IPS-15b (cell line): ENCODE measurements around the gene ZNF212.
"Not testable (repeated sequence)": the region's sequence is repeated elsewhere in the genome, so short reads cannot be mapped to it uniquely, and the experiment has no call there.

Source experiments
- H3K27me3 ChIP-seq: one replicate; pipeline ENCODE4 v1.6.1; 2013; ENCODE audit warnings: low read length; ENCODE audit not compliant: control insufficient read depth, insufficient read depth
- H3K36me3 ChIP-seq: one replicate; pipeline ENCODE4 v1.6.1; 2013; ENCODE audit warnings: low read length; ENCODE audit not compliant: control insufficient read depth, insufficient read depth
- H3K4me1 ChIP-seq: one replicate; pipeline ENCODE4 v1.6.1; 2013; ENCODE audit warnings: mild to moderate bottlenecking, low read length; ENCODE audit not compliant: control insufficient read depth, insufficient read depth
- H3K4me3 ChIP-seq: one replicate; pipeline ENCODE4 v1.5.1; 2013; ENCODE audit warnings: low read depth, low read length
- H3K9ac ChIP-seq: one replicate; pipeline ENCODE4 v1.6.1; 2013; ENCODE audit warnings: low read depth, mild to moderate bottlenecking, low read length
- H3K9me3 ChIP-seq: one replicate; pipeline ENCODE4 v1.6.1; 2013; ENCODE audit warnings: mild to moderate bottlenecking, low read length; ENCODE audit not compliant: control insufficient read depth, insufficient read depth

The ZNF212 gene

DNA sequence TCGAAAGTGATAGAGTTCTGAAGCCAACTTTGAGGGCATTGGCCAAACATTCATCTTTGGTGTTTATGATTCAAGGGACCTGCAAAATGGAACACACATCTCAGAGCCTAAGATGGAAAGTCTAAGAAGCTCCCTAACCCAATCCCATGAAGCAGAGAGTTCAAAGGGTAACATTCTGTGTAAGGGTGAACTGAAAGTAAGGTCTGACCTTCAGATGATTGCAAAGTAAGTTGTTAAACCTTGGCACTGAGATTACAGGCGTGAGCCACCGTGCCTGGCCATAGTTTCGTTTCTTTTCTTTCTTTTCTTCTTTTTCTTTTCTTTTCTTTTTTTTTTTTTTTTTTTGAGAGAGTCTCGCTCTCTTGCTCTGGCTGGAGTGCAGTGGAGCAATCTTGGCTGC is 2.2 kb downstream of the ZNF212 start:
- Histone ChIP-seq H3K27me3 (peaks cover 11% of the 10 kb centered on the region), H3K4me3 (no peak overlapping the region), H3K9ac (no peak overlapping the region), H3K36me3 (no peaks in the 10 kb centered on the region), H3K4me1 (peaks cover 5% of the 10 kb centered on the region), H3K9me3 (no peaks in the 10 kb centered on the region)

DNA sequence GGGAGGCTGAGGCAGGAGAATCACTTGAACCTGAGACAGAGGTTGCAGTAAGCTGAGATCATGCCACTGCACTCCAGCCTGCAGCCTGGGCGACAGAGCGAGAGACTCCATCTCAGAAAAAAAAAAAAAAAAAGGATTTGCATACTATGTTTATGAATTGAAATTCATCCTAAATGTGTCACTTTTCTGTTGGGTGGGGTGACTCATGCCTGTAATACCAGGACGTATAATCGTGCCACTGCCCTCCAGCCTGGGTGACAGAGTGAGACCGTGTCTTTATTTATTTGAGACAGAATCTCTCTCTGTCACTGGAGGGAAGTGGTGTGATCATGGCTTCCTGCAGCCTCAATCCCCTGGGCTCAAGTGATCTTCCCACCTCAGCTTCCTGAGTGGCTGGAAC is 5.8 kb downstream of the ZNF212 start:
- Histone ChIP-seq H3K36me3 (no peaks in the 10 kb centered on the region), H3K4me1 (peaks cover 5% of the 10 kb centered on the region), H3K27me3 (no peaks in the 10 kb centered on the region), H3K9me3 (no peaks in the 10 kb centered on the region), H3K9ac (no peak overlapping the region), H3K4me3 (no peak overlapping the region)

DNA sequence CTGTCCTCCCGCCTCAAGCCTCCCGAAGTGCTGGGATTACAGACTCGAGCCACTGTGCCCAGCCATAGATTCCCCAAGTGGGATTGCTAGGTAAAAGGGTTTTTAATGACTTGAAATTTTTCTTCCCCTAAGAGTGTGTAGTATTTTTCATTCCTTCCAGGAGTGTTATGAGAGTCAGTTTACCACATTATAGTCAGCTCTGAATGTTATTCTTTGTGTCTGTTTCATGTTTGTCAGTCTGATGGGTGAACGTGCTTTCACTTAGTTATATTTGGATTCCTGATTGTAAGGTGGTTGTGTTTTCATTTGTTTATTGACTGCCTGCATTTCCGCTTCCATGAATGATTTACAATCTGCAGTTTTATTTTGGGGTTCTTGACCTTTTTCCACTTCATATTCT is 6.3 kb downstream of the ZNF212 start:
- peaks cover 2% of the 10 kb centered on the region for H3K36me3 ChIP-seq
- H3K4me3 ChIP-seq, result no peak overlapping the region
- no peaks in the 10 kb centered on the region for H3K27me3 ChIP-seq
- no peak overlapping the region for H3K9ac ChIP-seq
- H3K9me3 ChIP-seq, result no peaks in the 10 kb centered on the region
- H3K4me1 ChIP-seq, result peaks cover 2% of the 10 kb centered on the region

DNA sequence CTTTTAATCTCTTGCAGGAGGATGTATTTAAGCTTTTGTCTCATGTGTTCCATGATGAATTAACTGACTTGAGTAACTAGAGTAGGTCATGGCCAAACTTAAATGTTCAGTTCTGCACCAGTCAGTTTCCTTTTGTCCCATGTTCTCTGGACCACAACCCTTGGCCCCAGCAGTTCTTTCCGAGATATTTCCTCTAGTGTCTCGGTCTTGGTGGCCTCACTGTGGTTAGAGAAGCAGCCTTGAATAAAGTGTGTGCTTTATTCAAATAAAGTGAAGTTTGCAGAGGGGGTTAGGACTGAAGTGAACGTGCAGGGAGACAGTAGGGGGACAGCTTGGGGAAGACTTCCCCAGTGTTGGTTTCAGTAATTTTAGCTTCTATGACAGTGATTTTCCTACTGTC is 9.3 kb downstream of the ZNF212 start:
- Histone ChIP-seq H3K4me3 (no peak overlapping the region), H3K9me3 (no peaks in the 10 kb centered on the region), H3K9ac (no peak overlapping the region), H3K27me3 (no peaks in the 10 kb centered on the region), H3K36me3 (peaks cover 12% of the 10 kb centered on the region), H3K4me1 (no peaks in the 10 kb centered on the region)

DNA sequence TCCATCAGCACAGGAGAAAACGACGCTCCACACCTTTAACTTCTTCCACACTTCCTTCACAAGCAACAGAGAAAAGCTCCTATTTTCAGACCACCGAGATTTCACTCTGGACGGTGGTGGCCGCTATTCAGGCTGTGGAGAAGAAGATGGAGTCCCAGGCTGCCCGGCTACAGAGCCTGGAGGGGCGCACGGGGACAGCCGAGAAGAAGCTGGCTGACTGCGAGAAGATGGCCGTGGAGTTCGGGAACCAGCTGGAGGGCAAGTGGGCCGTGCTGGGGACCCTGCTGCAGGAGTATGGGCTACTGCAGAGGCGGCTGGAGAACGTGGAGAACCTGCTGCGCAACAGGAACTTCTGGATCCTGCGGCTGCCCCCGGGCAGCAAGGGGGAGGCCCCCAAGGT is 10.7 kb downstream of the ZNF212 start:
- peaks cover 20% of the 10 kb centered on the region for H3K36me3 ChIP-seq
- H3K9me3 ChIP-seq, result not testable (repeated sequence)

DNA sequence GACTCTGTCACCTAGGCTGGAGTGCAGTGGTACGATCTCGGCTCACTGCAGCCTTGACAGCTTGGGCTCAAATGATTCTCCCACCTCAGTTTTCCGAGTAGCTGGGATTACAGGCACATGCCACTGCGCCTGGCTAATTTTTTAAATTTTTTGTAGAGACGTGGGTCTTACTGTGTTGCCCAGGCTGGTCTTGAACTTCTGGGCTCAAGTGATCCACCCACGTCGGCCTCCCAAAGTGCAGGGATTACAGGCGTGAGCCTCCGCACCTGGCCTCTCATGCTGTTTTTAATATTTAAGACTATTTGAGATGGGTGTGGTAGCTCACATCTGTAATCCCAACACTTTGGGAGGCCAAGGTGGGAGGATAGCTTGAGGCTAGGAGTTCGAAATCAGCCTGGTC is 12.1 kb downstream of the ZNF212 start:
- H3K27me3 ChIP-seq, H3K9me3 ChIP-seq, H3K4me1 ChIP-seq, H3K4me3 ChIP-seq, H3K9ac ChIP-seq: not testable (repeated sequence)
- H3K36me3 ChIP-seq, result peaks cover 25% of the 10 kb centered on the region

More for the DNA sequence above, 10.7 kb downstream of the ZNF212 start:
- H3K4me3 ChIP-seq, H3K9ac ChIP-seq, H3K27me3 ChIP-seq, H3K4me1 ChIP-seq: not testable (repeated sequence)

DNA sequence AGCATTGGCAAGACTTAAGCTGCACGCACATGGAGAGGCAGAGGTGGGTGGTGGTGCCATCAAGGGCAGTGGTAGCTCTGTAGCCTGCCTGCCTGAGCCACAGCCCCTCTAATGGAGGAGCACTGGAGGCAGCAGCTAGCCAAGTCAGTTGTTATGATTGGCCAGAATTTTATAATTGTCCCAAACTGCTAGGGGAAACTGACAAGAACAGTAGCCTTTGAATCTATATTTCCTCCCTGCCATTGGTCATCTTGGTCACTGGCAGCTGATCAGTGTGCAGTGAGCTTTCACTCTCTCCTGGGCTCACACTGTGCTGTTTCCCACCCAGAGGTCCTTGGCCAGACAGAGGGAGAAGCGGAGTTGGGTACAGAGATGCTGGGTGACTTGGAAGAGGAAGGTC is 12.9 kb downstream of the ZNF212 start:
- H3K27me3 ChIP-seq, result no peaks in the 10 kb centered on the region
- no peak overlapping the region for H3K9ac ChIP-seq
- peaks cover 25% of the 10 kb centered on the region for H3K36me3 ChIP-seq
- H3K4me1 ChIP-seq, result no peaks in the 10 kb centered on the region
- H3K4me3 ChIP-seq, result no peak overlapping the region
- no peaks in the 10 kb centered on the region for H3K9me3 ChIP-seq

DNA sequence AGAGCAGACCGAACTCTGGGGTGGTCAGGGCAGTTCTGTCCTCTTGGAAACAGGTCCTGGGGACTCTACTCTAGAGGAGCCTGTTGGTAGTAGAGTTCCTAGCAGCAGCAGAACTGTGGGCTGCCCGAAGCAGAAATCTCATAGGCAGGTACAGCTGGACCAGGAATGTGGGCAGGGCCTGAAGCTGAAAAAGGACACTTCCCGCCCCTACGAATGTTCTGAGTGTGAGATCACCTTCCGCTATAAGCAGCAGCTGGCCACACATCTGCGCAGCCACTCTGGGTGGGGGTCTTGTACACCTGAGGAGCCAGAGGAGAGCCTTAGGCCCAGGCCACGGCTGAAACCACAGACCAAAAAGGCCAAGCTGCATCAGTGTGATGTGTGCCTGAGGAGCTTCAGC is 14.2 kb downstream of the ZNF212 start:
- no peaks in the 10 kb centered on the region for H3K9me3 ChIP-seq
- H3K4me1 ChIP-seq, result no peaks in the 10 kb centered on the region
- no peaks in the 10 kb centered on the region for H3K27me3 ChIP-seq
- no peak overlapping the region for H3K4me3 ChIP-seq
- H3K9ac ChIP-seq, result no peak overlapping the region
- H3K36me3 ChIP-seq, result peaks cover 25% of the 10 kb centered on the region

DNA sequence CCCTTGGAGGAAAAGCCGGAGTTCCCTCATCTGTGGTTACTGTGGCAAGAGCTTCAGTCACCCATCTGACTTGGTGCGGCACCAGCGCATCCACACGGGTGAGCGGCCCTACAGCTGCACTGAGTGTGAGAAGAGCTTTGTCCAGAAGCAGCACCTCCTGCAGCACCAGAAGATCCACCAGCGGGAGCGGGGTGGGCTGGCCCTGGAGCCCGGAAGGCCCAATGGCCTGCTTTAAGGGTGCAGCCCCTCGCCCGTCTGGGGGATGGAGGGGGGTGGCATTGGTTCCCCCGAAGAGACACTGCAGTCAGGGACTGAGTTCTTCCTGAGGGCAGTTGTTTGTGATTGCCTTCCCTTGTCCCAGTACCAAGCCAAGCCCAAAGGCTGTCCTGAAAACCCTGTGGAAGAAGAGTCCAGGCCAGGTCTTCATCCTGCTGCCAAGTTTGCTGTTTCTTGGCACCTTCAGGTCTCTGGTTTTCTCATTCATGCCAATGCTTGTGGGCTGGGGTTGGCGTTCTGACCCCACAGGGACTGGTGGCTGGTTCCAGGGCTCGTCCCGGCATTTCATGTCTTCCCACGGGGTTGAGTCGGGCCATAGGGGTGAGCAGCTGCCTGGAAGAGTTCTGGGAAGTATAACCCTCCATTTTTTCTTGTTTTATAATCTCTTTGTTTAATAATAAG is 14.9 kb downstream of the ZNF212 start:
- no peak overlapping the region for H3K9ac ChIP-seq
- no peaks in the 10 kb centered on the region for H3K9me3 ChIP-seq
- H3K27me3 ChIP-seq, result no peaks in the 10 kb centered on the region
- no peaks in the 10 kb centered on the region for H3K4me1 ChIP-seq
- no peak overlapping the region for H3K4me3 ChIP-seq
- H3K36me3 ChIP-seq, result peaks cover 25% of the 10 kb centered on the region

DNA sequence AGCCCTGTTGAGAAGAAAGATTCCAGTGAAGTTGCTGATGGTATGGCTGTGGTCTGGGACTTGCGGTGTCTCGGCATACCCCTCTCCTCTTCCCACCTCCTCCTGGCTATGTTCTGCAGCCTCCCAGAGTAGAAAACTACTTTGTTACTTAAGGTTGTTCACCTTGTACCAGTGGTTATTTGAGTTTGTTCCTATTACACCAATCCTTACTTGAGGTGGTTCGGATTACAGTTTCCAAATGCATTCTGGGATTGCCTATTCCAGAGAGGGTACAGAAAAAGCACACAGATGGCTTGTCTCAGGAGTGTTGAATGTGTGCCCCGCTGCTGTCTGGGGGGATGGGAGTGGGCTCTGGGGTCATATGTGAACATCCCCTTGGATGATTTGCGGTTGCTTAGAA is 15.7 kb downstream of the ZNF212 start:
- H3K4me3 ChIP-seq, result no peak overlapping the region
- H3K27me3 ChIP-seq, result no peaks in the 10 kb centered on the region
- no peaks in the 10 kb centered on the region for H3K4me1 ChIP-seq
- no peak overlapping the region for H3K9ac ChIP-seq
- H3K9me3 ChIP-seq, result no peaks in the 10 kb centered on the region
- peaks cover 25% of the 10 kb centered on the region for H3K36me3 ChIP-seq

DNA sequence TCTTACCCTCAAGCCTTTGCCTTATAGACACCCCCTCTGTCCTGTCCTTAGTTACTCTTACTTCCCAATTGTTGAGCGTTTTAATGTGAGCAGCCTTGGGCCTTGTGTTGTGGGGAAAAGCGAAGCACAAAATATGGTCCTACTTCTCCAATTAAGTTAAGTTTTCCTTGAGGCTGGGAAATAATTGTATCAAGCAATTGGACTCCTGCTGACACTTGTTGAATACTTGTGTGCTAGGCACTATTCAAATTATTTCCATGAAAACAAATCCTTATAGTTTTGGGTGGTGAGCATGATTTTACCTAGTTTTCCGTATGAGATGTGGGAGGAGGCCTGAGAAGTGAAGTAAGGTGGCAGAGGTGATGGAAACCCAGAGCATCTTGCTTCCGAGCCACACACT is 17.1 kb downstream of the ZNF212 start:
- H3K4me1 ChIP-seq, result no peaks in the 10 kb centered on the region
- no peaks in the 10 kb centered on the region for H3K9me3 ChIP-seq
- no peaks in the 10 kb centered on the region for H3K27me3 ChIP-seq
- H3K4me3 ChIP-seq, result no peak overlapping the region
- H3K36me3 ChIP-seq, result peaks cover 23% of the 10 kb centered on the region
- no peak overlapping the region for H3K9ac ChIP-seq

DNA sequence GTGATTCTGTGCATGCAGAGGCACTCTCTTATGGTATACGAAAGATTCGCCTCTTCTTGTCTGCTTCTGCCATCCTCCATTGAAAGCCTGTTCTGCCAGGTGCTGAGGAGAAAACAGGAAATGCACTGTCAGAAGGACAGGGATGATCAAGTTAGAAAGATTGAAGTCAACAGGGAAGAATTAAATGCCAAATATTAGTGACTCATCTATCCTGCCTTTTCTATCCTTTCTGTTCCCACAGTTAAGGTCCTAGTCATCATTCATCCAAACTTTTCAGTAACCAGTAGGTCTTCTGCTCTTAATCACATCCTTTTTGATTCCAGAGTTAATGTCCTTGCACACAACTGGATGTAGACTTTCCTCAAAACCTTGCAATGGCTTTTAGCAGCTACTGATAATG is 17.7 kb downstream of the ZNF212 start:
- Histone ChIP-seq H3K36me3 (peaks cover 23% of the 10 kb centered on the region), H3K4me1 (no peaks in the 10 kb centered on the region), H3K4me3 (no peak overlapping the region), H3K9ac (no peak overlapping the region), H3K27me3 (no peaks in the 10 kb centered on the region), H3K9me3 (no peaks in the 10 kb centered on the region)
